HL-60/S4 treated with retinoic acid at 250 ng/mL for 4 days and 3 days (cell line): ENCODE results near the gene RXRB.

Experiments used
- in situ Hi-C: fragments of 300-500 bp; cut with MboI; formaldehyde crosslinking; loops from 2 replicates; pipeline ENCODE4 v1.7.0; 2022; ENCODE audit warnings: low sequenced_read_pairs

Gene RXRB

GRCh38 chr6:33212857-33213165 is 12.3 kb upstream of the RXRB start:
- in situ Hi-C loops = no loop called here

GRCh38 chr6:33211666-33212422 is 11.4 kb upstream of the RXRB start:
- in situ Hi-C loops = no loop called here

GRCh38 chr6:33211136-33211535 is 10.7 kb upstream of the RXRB start:
- in situ Hi-C loops = no loop called here

GRCh38 chr6:33209856-33210255 is 9.4 kb upstream of the RXRB start:
- in situ Hi-C loops = no loop called here

- in situ Hi-C loops = no loop called here
Measured at GRCh38 chr6:33208091-33208967, 7.9 kb upstream of the RXRB start, which contains the start of gene RING1. TSS of gene RING1 (plus strand) at chr6:33208500. CDS start at chr6:33208823, 323 bp downstream.

- in situ Hi-C loops = no loop called here
Measured at GRCh38 chr6:33207552-33208090, 7.2 kb upstream of the RXRB start.

- in situ Hi-C loops = no loop called here
Measured at GRCh38 chr6:33206864-33207551, 6.5 kb upstream of the RXRB start.

- in situ Hi-C loops = no loop called here
Measured at GRCh38 chr6:33206027-33206863, 5.8 kb upstream of the RXRB start.

- in situ Hi-C loops = no loop called here
Measured at GRCh38 chr6:33205191-33206026, 4.9 kb upstream of the RXRB start.

- in situ Hi-C loops = no loop called here
Measured at GRCh38 chr6:33204415-33205190, 4.1 kb upstream of the RXRB start, which contains the start of gene HSD17B8. TSS of gene HSD17B8 (plus strand) at chr6:33204655. CDS start at chr6:33204669, 14 bp downstream.

- in situ Hi-C loops = no loop called here
Measured at GRCh38 chr6:33204165-33204414, 3.6 kb upstream of the RXRB start.

- in situ Hi-C loops = no loop called here
Measured at GRCh38 chr6:33203443-33204164, 3.1 kb upstream of the RXRB start.

- in situ Hi-C loops = no loop called here
Measured at GRCh38 chr6:33202799-33203198, 2.3 kb upstream of the RXRB start.

- in situ Hi-C loops = no loop called here
Measured at GRCh38 chr6:33201935-33202334, 1.5 kb upstream of the RXRB start.

- in situ Hi-C loops = no loop called here
Measured at GRCh38 chr6:33201147-33201545, 681 bp upstream of the RXRB start.

GRCh38 chr6:33199687-33200218 is 712 bp downstream of the RXRB start:
- in situ Hi-C loops = no loop called here

- in situ Hi-C loops = no loop called here
Measured at GRCh38 chr6:33198853-33199436, 1.5 kb downstream of the RXRB start.
